Endothelial cell (in vitro differentiated cells): ENCODE results near the gene PTK7. TPM values are rescaled to one million over a fixed set of nuclear protein-coding genes. Genes with fewer than 3 reads are reported as not detected.

Source experiments
- DNase-seq: peaks from one replicate; pipeline ENCODE4 v3.0.0; 2021; ENCODE audit warnings: low spot score
- H3K27ac Mint-ChIP-seq: one replicate; pipeline ENCODE4 v1.8.0; 2021; ENCODE audit warnings: mixed read lengths, inconsistent platforms; ENCODE audit not compliant: unreplicated experiment
- H3K27me3 Mint-ChIP-seq: one replicate; pipeline ENCODE4 v1.8.0; 2021; ENCODE audit warnings: mild to moderate bottlenecking, moderate library complexity, mixed read lengths, inconsistent platforms; ENCODE audit not compliant: unreplicated experiment
- H3K36me3 Mint-ChIP-seq: one replicate; pipeline ENCODE4 v1.8.0; 2021; ENCODE audit warnings: mild to moderate bottlenecking, low read depth, mixed read lengths, inconsistent platforms; ENCODE audit not compliant: unreplicated experiment
- H3K4me1 Mint-ChIP-seq: one replicate; pipeline ENCODE4 v1.8.0; 2021; ENCODE audit warnings: mild to moderate bottlenecking, mixed read lengths, inconsistent platforms; ENCODE audit not compliant: unreplicated experiment
- H3K4me3 Mint-ChIP-seq: one replicate; pipeline ENCODE4 v1.8.0; 2021; ENCODE audit warnings: mild to moderate bottlenecking, mixed read lengths, inconsistent platforms; ENCODE audit not compliant: unreplicated experiment
- H3K9me3 Mint-ChIP-seq: one replicate; pipeline ENCODE4 v1.8.0; 2021; ENCODE audit warnings: mixed read lengths, inconsistent platforms; ENCODE audit not compliant: unreplicated experiment
- CTCF ChIP-seq: fragments of 200-600 bp; sonication (generic); IDR thresholded peaks from one replicate; pipeline ENCODE4 v1.5.0; 2021; ENCODE audit warnings: antibody characterized with exemption; ENCODE audit not compliant: unreplicated experiment
- total RNA-seq: library from RNA; stranded (reverse); fragmentation: NEBNext Ultra II Directional; extraction: Animal tissue kit (Norgen Biotek cat#: 25700); gene quantifications from one replicate; pipeline ENCODE4 v1.2.1, GENCODE V29; 2021; ENCODE audit not compliant: unreplicated experiment

Gene PTK7
- total RNA-seq, 1 donor from 2014 or later = 208 TPM

GRCh38 chr6:43125119-43125518 is 49.0 kb downstream of the PTK7 start:
- no peak for DNase-seq
- no peak for TF ChIP-seq CTCF

GRCh38 chr6:43125555-43125954 is 49.4 kb downstream of the PTK7 start:
- TF ChIP-seq CTCF = no peak
- Mint-ChIP-seq H3K36me3 (peaks cover 8% of the 10 kb centered on the region), H3K27ac (no peak overlapping the region), H3K27me3 (peaks cover 9% of the 10 kb centered on the region), H3K4me1 (peaks cover 12% of the 10 kb centered on the region), H3K4me3 (no peak overlapping the region), H3K9me3 (no peaks in the 10 kb centered on the region)
- no peak for DNase-seq

More at GRCh38 chr6:43125119-43125518, 49.0 kb downstream of the PTK7 start:
- peaks cover 7% of the 10 kb centered on the region for H3K36me3 Mint-ChIP-seq
- H3K27ac Mint-ChIP-seq = no peak overlapping the region
- H3K27me3 Mint-ChIP-seq = peaks cover 9% of the 10 kb centered on the region
- peaks cover 12% of the 10 kb centered on the region for H3K4me1 Mint-ChIP-seq
- no peaks in the 10 kb centered on the region for H3K9me3 Mint-ChIP-seq
- no peak overlapping the region for H3K4me3 Mint-ChIP-seq

GRCh38 chr6:43127180-43127579 is 51.1 kb downstream of the PTK7 start:
- H3K4me1 Mint-ChIP-seq = peaks cover 12% of the 10 kb centered on the region

GRCh38 chr6:43127877-43128276 is 51.8 kb downstream of the PTK7 start:
- Mint-ChIP-seq H3K27me3 (peaks cover 8% of the 10 kb centered on the region), H3K4me1 (peaks cover 9% of the 10 kb centered on the region), H3K27ac (no peak overlapping the region), H3K4me3 (no peak overlapping the region), H3K9me3 (no peaks in the 10 kb centered on the region), H3K36me3 (peaks cover 19% of the 10 kb centered on the region)
- no peak for TF ChIP-seq CTCF
- no peak for DNase-seq

More at GRCh38 chr6:43127180-43127579, 51.1 kb downstream of the PTK7 start:
- H3K4me3 Mint-ChIP-seq = no peak overlapping the region
- DNase-seq = no peak
- peak overlapping the region; percentile 20 for H3K27ac Mint-ChIP-seq
- H3K9me3 Mint-ChIP-seq = no peaks in the 10 kb centered on the region
- TF ChIP-seq CTCF = no peak
- peaks cover 11% of the 10 kb centered on the region for H3K27me3 Mint-ChIP-seq
- peaks cover 18% of the 10 kb centered on the region for H3K36me3 Mint-ChIP-seq

- no peak for TF ChIP-seq CTCF
- H3K9me3 Mint-ChIP-seq = no peaks in the 10 kb centered on the region
- no peak overlapping the region for H3K27ac Mint-ChIP-seq
Measured at GRCh38 chr6:43128926-43129325, 52.8 kb downstream of the PTK7 start.

More at GRCh38 chr6:43128926-43129325, 52.8 kb downstream of the PTK7 start:
- DNase-seq = no peak
- Mint-ChIP-seq H3K36me3 (peaks cover 22% of the 10 kb centered on the region), H3K4me1 (peaks cover 5% of the 10 kb centered on the region), H3K27me3 (peaks cover 6% of the 10 kb centered on the region), H3K4me3 (no peak overlapping the region)
